Measurements from ENCODE around the gene IGFBP6.
"Not testable (repeated sequence)": the region's sequence is repeated elsewhere in the genome, so short reads cannot be mapped to it uniquely, and the experiment has no call there.

The IGFBP6 gene

GRCh38 chr12:53107122-53107521, 9.7 kb downstream of the IGFBP6 start:
- in situ Hi-C loops (cut with HindIII; ENCODE audit: low pct_ligation_motif_present, low pct_unique_long_range_greater_than_20kb, low sequenced_read_pairs), result no loop called here
- no peak for DNase-seq

- DNase-seq; in situ Hi-C loops (cut with HindIII; ENCODE audit: low pct_ligation_motif_present, low pct_unique_long_range_greater_than_20kb, low sequenced_read_pairs): not testable (repeated sequence)
Measured at GRCh38 chr12:53112431-53112830, 15.0 kb downstream of the IGFBP6 start.

GRCh38 chr12:53113136-53113705, 15.8 kb downstream of the IGFBP6 start:
- in situ Hi-C loops (cut with HindIII; ENCODE audit: low pct_ligation_motif_present, low pct_unique_long_range_greater_than_20kb, low sequenced_read_pairs), result no loop called here
- DNase-seq, result no peak

GRCh38 chr12:53113951-53114350, 16.5 kb downstream of the IGFBP6 start:
- DNase-seq, result no peak
- in situ Hi-C loops (cut with HindIII; ENCODE audit: low pct_ligation_motif_present, low pct_unique_long_range_greater_than_20kb, low sequenced_read_pairs), result no loop called here

GRCh38 chr12:53115112-53115890, 17.8 kb downstream of the IGFBP6 start:
- in situ Hi-C loops (cut with HindIII; ENCODE audit: low pct_ligation_motif_present, low pct_unique_long_range_greater_than_20kb, low sequenced_read_pairs), result no loop called here
- DNase-seq, result no peak

- in situ Hi-C loops (cut with HindIII; ENCODE audit: low pct_ligation_motif_present, low pct_unique_long_range_greater_than_20kb, low sequenced_read_pairs), result no loop called here
Measured at GRCh38 chr12:53115891-53116648, 18.6 kb downstream of the IGFBP6 start.

GRCh38 chr12:53118751-53119300, 21.4 kb downstream of the IGFBP6 start:
- in situ Hi-C loops (cut with HindIII; ENCODE audit: low pct_ligation_motif_present, low pct_unique_long_range_greater_than_20kb, low sequenced_read_pairs), result no loop called here

More at GRCh38 chr12:53115891-53116648, 18.6 kb downstream of the IGFBP6 start:
- no peak for DNase-seq

GRCh38 chr12:53120685-53121525, 23.4 kb downstream of the IGFBP6 start:
- in situ Hi-C loops (cut with HindIII; ENCODE audit: low pct_ligation_motif_present, low pct_unique_long_range_greater_than_20kb, low sequenced_read_pairs), result no loop called here
- no peak for DNase-seq

More at GRCh38 chr12:53118751-53119300, 21.4 kb downstream of the IGFBP6 start:
- DNase-seq, result no peak

- DNase-seq, result no peak
- in situ Hi-C loops (cut with HindIII; ENCODE audit: low pct_ligation_motif_present, low pct_unique_long_range_greater_than_20kb, low sequenced_read_pairs), result no loop called here
Measured at GRCh38 chr12:53122961-53123468, 25.5 kb downstream of the IGFBP6 start.

- peak; percentile 42 for DNase-seq
- in situ Hi-C loops (cut with HindIII; ENCODE audit: low pct_ligation_motif_present, low pct_unique_long_range_greater_than_20kb, low sequenced_read_pairs), result no loop called here
Measured at GRCh38 chr12:53123578-53124351, 26.3 kb downstream of the IGFBP6 start.

- in situ Hi-C loops (cut with HindIII; ENCODE audit: low pct_ligation_motif_present, low pct_unique_long_range_greater_than_20kb, low sequenced_read_pairs), result no loop called here
- no peak for DNase-seq
Measured at GRCh38 chr12:53124352-53124723, 26.9 kb downstream of the IGFBP6 start.

- DNase-seq, result no peak
- in situ Hi-C loops (cut with HindIII; ENCODE audit: low pct_ligation_motif_present, low pct_unique_long_range_greater_than_20kb, low sequenced_read_pairs), result no loop called here
Measured at GRCh38 chr12:53127169-53127568, 29.7 kb downstream of the IGFBP6 start.

GRCh38 chr12:53128780-53129569, 31.5 kb downstream of the IGFBP6 start:
- in situ Hi-C loops (cut with HindIII; ENCODE audit: low pct_ligation_motif_present, low pct_unique_long_range_greater_than_20kb, low sequenced_read_pairs), result no loop called here
- DNase-seq, result no peak

- DNase-seq, result no peak
- in situ Hi-C loops (cut with HindIII; ENCODE audit: low pct_ligation_motif_present, low pct_unique_long_range_greater_than_20kb, low sequenced_read_pairs), result no loop called here
Measured at GRCh38 chr12:53131844-53132243, 34.4 kb downstream of the IGFBP6 start.

- in situ Hi-C loops (cut with HindIII; ENCODE audit: low pct_ligation_motif_present, low pct_unique_long_range_greater_than_20kb, low sequenced_read_pairs), result no loop called here
- DNase-seq, result no peak
Measured at GRCh38 chr12:53133722-53134121, 36.3 kb downstream of the IGFBP6 start.

- in situ Hi-C loops (cut with HindIII; ENCODE audit: low pct_ligation_motif_present, low pct_unique_long_range_greater_than_20kb, low sequenced_read_pairs), result no loop called here
- DNase-seq, result no peak
Measured at GRCh38 chr12:53143355-53143754, 45.9 kb downstream of the IGFBP6 start.
